K562 (cell line): Measurements from ENCODE around the gene MAZ. TPM values are rescaled to one million over a fixed set of nuclear protein-coding genes. Genes with fewer than 3 reads are reported as not detected.
A peak's percentile ranks its signal among the peaks of the same experiment; 100 is the strongest.

Experiments used
- ATAC-seq: fragments of 200-7000 bp; cut with Tn5 transposase; 3 replicates; pipeline ENCODE4 v1.9.1; 2020; ENCODE audit warnings: moderate library complexity
- BruUV-seq: library from RNA; stranded (reverse); fragments of 400-500 nt; replicated peaks from 2 replicates; lab custom pipeline; 2021; lab: Mats Ljungman, UMichigan
- CTCF ChIA-PET: fragments of 300-600 bp; formaldehyde crosslinking; extraction: SDS; loops from one replicate; lab custom pipeline; 2021; ENCODE audit warnings: low intra/inter-chr PET ratio; lab: Yijun Ruan, JAX
- POLR2A ChIA-PET: fragments of 300-600, 350-650 bp; sonication (Branson Sonifier 250); formaldehyde crosslinking; extraction: SDS; loops from one replicate; lab custom pipeline; 2021; ENCODE audit warnings: antibody characterized with exemption, inconsistent platforms; lab: Yijun Ruan, JAX
- DNase-seq, 4 experiments: peaks; one replicate each; pipeline versions ENCODE4 v3.0.0 to v3.0.0-alpha.2; 2011 to 2018; ENCODE audit warnings: low spot score in 3 of 4, mixed read lengths in 3 of 4; ENCODE audit errors: extremely low read depth in 1 of 4
- FAIRE-seq: peaks from 2 replicates; lab custom pipeline; 2011; peaks lifted over from hg19 to GRCh38; lab: Jason Lieb, UNC
- H2AFZ ChIP-seq: 2 replicates; pipeline ENCODE4 v1.6.0; 2011; ENCODE audit warnings: low read depth, low read length, control low read depth, inconsistent platforms
- H3K27ac ChIP-seq: fragments of 200-600 bp; 3 replicates; pipeline ENCODE4 v1.8.0; 2011; ENCODE audit warnings: low read depth, mild to moderate bottlenecking, control low read depth, inconsistent platforms, low read length, moderate library complexity, mixed read lengths; ENCODE audit errors: extremely low read depth
- H3K27me3 ChIP-seq, 2 experiments: fragments of 300-600 bp in 1 of 2; 2 replicates in 1 of 2; 3 replicates in 1 of 2; pipeline versions ENCODE4 v1.6.0 to v1.8.0; 2011; ENCODE audit warnings: inconsistent platforms in 2 of 2, low read length in 2 of 2, mild to moderate bottlenecking in 1 of 2, mixed read lengths in 1 of 2, moderate library complexity in 1 of 2; ENCODE audit not compliant: control insufficient read depth in 2 of 2, insufficient read depth in 2 of 2
- H3K36me3 ChIP-seq: fragments of 300-600 bp; 3 replicates; pipeline ENCODE4 v1.8.0; 2011; ENCODE audit warnings: mild to moderate bottlenecking, low read length, inconsistent platforms; ENCODE audit not compliant: control insufficient read depth, insufficient read depth
- H3K4me1 ChIP-seq, 2 experiments: fragments of 200-600 bp in 1 of 2; replicated peaks in 1 of 2; 2 replicates in 1 of 2; 3 replicates in 1 of 2; pipeline versions ENCODE4 v1.5.1 to v1.8.0; 2011; ENCODE audit warnings: inconsistent platforms in 2 of 2, low read length in 2 of 2, mild to moderate bottlenecking in 1 of 2, mixed read lengths in 1 of 2, moderate library complexity in 1 of 2; ENCODE audit not compliant: control insufficient read depth in 2 of 2, insufficient read depth in 2 of 2
- H3K4me2 ChIP-seq: 2 replicates; pipeline ENCODE4 v1.6.1; 2011; ENCODE audit warnings: low read length, control low read depth, inconsistent platforms, mixed read lengths; ENCODE audit not compliant: insufficient read depth
- H3K4me3 ChIP-seq: fragments of 200-600 bp; sonication (generic), shearing (Covaris generic); 2 replicates; pipeline ENCODE4 v1.5.1; 2016; ENCODE audit warnings: control low read depth, inconsistent platforms
- H3K79me2 ChIP-seq: fragments of 200-600 bp; 3 replicates; pipeline ENCODE4 v1.8.0; 2011; ENCODE audit warnings: low read length, inconsistent platforms; ENCODE audit not compliant: control insufficient read depth, insufficient read depth
- H3K9ac ChIP-seq, 2 experiments: 2 replicates each; pipeline versions ENCODE4 v1.6.0 to v1.6.1; 2011; ENCODE audit warnings: low read depth in 2 of 2, low read length in 2 of 2, control low read depth in 1 of 2, inconsistent platforms in 1 of 2, mild to moderate bottlenecking in 1 of 2, mixed read lengths in 1 of 2; ENCODE audit not compliant: insufficient read depth in 1 of 2
- H3K9me1 ChIP-seq: one replicate; pipeline ENCODE4 v1.6.0; 2011; ENCODE audit warnings: inconsistent platforms, mild to moderate bottlenecking, low read length, moderate library complexity; ENCODE audit not compliant: control insufficient read depth, insufficient read depth
- H3K9me3 ChIP-seq: replicated peaks from 2 replicates; pipeline ENCODE4 v1.5.1; 2011; ENCODE audit warnings: low read depth, low read length, inconsistent platforms; ENCODE audit not compliant: control insufficient read depth, insufficient read depth
- H4K20me1 ChIP-seq: replicated peaks from 2 replicates; pipeline ENCODE4 v1.6.1; 2011; ENCODE audit warnings: low read length, inconsistent platforms, mixed read lengths; ENCODE audit not compliant: control insufficient read depth, insufficient read depth
- BRD4 ChIP-seq: fragments of 200-600 bp; sonication (generic); IDR thresholded peaks from 2 replicates; pipeline ENCODE4 v1.6.1; 2017; ENCODE audit warnings: inconsistent platforms
- CBFB ChIP-seq: sonication (generic); formaldehyde crosslinking; IDR thresholded peaks from 2 replicates; pipeline ENCODE4 v1.4.0; 2020; ENCODE audit warnings: mild to moderate bottlenecking, missing genetic modification reagents
- GTF3C2 ChIP-seq: IDR thresholded peaks from 3 replicates; pipeline ENCODE4 v1.6.1; 2011; ENCODE audit warnings: borderline replicate concordance, mild to moderate bottlenecking, moderate library complexity; ENCODE audit not compliant: insufficient read length; ENCODE audit errors: extremely low read depth
- KLF10 ChIP-seq: fragments of 250-450 bp; sonication (Bioruptor Pico); IDR thresholded peaks from 2 replicates; pipeline ENCODE4 v1.6.1; 2021; ENCODE audit warnings: matching md5 sums
- NR0B1 ChIP-seq: fragments of 450-650 bp; IDR thresholded peaks from one replicate; pipeline ENCODE4 v1.6.1; 2018; ENCODE audit warnings: mild to moderate bottlenecking, moderate library complexity; ENCODE audit not compliant: partially characterized antibody
- PCBP1 ChIP-seq: fragments of 200-400 bp; formaldehyde crosslinking; IDR thresholded peaks from 2 replicates; pipeline ENCODE4 v1.6.1; 2018; ENCODE audit warnings: mild to moderate bottlenecking, low read depth, low read length; ENCODE audit not compliant: poor library complexity, severe bottlenecking
- PKNOX1 ChIP-seq: fragments of 450-650 bp; IDR thresholded peaks from 2 replicates; pipeline ENCODE4 v1.6.1; 2016
- POLR2A ChIP-seq: fragments of 450-650 bp; conservative IDR thresholded peaks from 2 replicates; pipeline ENCODE4 v1.6.1; 2016
- RCOR1 ChIP-seq, 2 experiments: IDR thresholded peaks; 2 replicates each; pipeline ENCODE4 v1.6.1; 2012; ENCODE audit warnings: low read depth in 2 of 2, low read length in 2 of 2, borderline replicate concordance in 1 of 2, improper control_type of control experiment in 1 of 2
- RFX5 ChIP-seq: IDR thresholded peaks from 2 replicates; pipeline ENCODE4 v1.6.1; 2011; ENCODE audit warnings: low read depth, mild to moderate bottlenecking, improper control_type of control experiment, low read length
- STAG1 ChIP-seq: sonication (generic); formaldehyde crosslinking; IDR thresholded peaks from 2 replicates; pipeline ENCODE4 v1.5.0; 2020; ENCODE audit warnings: missing genetic modification reagents, borderline replicate concordance
- ZNF232 ChIP-seq: sonication (generic); formaldehyde crosslinking; IDR thresholded peaks from 2 replicates; pipeline ENCODE4 v1.8.0; 2022; ENCODE audit warnings: mild to moderate bottlenecking, missing genetic modification reagents
- WGBS: fragments of 100-300 bp; shearing (Covaris generic); methylation state at CpG from one replicate; pipeline ENCODE4 v1.1.6; 2016; ENCODE audit warnings: low coverage, mixed read lengths; ENCODE audit not compliant: insufficient coverage; ENCODE audit errors: missing lambda C conversion rate; 5-methylcytosine and 5-hydroxymethylcytosine counted together
- in situ Hi-C: fragments of 300-500 bp; cut with MboI; formaldehyde crosslinking; loops from 4 replicates; pipeline ENCODE4 v1.15.0; 2018; ENCODE audit warnings: inconsistent platforms, mixed read lengths
- intact Hi-C: fragments of 100-400 bp; cut with micrococcal nuclease; formaldehyde crosslinking; loops from 2 replicates; pipeline ENCODE4 v1.14.2; 2022
- polyA plus RNA-seq, 8 experiments: library from polyadenylated mRNA; depleted of rRNA in 4 of 8; stranded (reverse) in 5 of 8; unstranded in 3 of 8; fragments of >200 nt; fragmentation: Nextera tagmentation in 2 of 8; fragmentation: Illumina TruSeq in 1 of 8; extraction: Ambion mirVana in 2 of 8; extraction: Trizol in 1 of 8; gene quantifications; 2 replicates each; pipeline versions ENCODE4 v1.2.1 to v1.2.3, GENCODE V29; 2011 to 2014; ENCODE audit warnings: inconsistent platforms in 1 of 8, missing spikeins in 1 of 8
- total RNA-seq, 7 experiments: library from RNA; depleted of rRNA in 6 of 7; stranded (reverse); fragments of >200 nt in 6 of 7; fragmentation: Illumina TruSeq in 2 of 7; extraction: Trizol in 2 of 7; gene quantifications; 2 replicates each; pipeline versions ENCODE4 v1.2.1 to v1.2.3, GENCODE V29; 2011 to 2021; ENCODE audit warnings: low replicate concordance in 1 of 7
- TF ChIP-seq, protein P1 (sequence below): fragments of 450-650 bp; formaldehyde crosslinking; IDR thresholded peaks from 2 replicates; pipeline ENCODE4 v1.4.0; 2022; ENCODE audit warnings: mild to moderate bottlenecking, moderate library complexity

MAZ gene
- total and polyA plus RNA-seq, 9 of the 15 experiments (the other 6 are each of a cell fraction or from before 2014, with no cell fraction given), result 45.4 to 532 (median 250) TPM

DNA sequence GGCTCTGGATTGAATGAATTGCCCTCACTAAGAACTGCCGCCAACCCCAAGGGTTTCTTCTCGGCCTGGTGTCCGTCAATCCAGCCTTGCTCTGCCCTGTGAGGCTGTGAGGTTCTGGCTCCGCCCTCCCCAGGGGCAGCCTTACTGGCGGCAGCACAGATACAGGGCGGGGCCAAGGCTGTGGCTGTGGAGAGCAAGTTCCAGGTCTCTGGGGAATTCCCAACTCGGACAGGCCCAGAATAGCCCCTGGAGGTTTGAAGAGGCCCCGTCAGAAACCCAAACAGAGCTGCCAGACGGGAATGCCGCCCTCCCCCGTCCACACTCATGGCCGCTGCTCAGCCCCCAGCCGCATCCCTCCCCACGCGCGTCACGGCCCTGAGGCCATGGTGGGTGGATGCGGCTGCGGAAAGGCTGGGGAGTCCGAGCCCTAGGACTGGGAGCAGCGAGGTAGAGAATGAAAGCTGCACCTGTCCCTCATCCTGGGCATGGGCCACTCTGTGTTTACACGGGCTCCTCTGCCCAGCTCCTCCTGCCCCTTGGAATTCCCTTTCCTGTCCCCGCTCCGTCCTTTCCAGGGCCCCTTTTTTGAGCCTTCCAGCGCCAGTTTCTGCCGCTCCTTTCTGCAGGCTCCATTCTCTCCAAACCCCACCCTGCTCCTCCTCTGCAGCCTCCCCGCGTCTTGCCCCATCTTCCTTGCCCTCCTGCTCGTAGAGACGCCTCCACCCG, 5.0 kb downstream of the MAZ start:
- intact Hi-C loops, result loop anchor here (10.0 kb wide), 1 partner anchor 213 kb away; the partner anchor contains the start of gene C16orf92
- no peaks in the 10 kb centered on the region for H3K27me3 ChIP-seq
- ATAC-seq, result peak; percentile 81
- H4K20me1 ChIP-seq, result peaks cover 23% of the 10 kb centered on the region; the same call in 1 of the 2 replicates
- in situ Hi-C loops, result no loop called here
- H2AFZ ChIP-seq, result peak overlapping the region; percentile 64; the same call in 1 of the 2 replicates
- peak overlapping the region; percentile 27; the same call in 1 of the 3 replicates for H3K27ac ChIP-seq
- H3K4me2 ChIP-seq, result peak overlapping the region; percentile 91
- ChIA-PET POLR2A (interaction anchor here (0.8 to 1.5 kb wide), 5 partner anchors 18 to 255 kb away, joined by 3 to 4 read pairs (median 3); partner anchors contain the start of gene ALDOA), CTCF (interaction anchor here (0.6 kb wide), 1 partner anchor 852 kb away, joined by 5 read pairs; no protein-coding TSS in a partner anchor)
- peaks cover 42% of the 10 kb centered on the region for H3K79me2 ChIP-seq
- peak overlapping the region; percentile 37 for H3K4me3 ChIP-seq
- FAIRE-seq, result peak; percentile 99
- peak; percentile 49 to 94 (median 64) for DNase-seq
- H3K9me1 ChIP-seq, result no peaks in the 10 kb centered on the region
- H3K4me1 ChIP-seq, result peaks cover 43 to 82% of the 10 kb centered on the region in 2 experiments
- WGBS, result under 1% methylated on average over 31 of the region's 31 CpGs
- no peaks in the 10 kb centered on the region for H3K9me3 ChIP-seq
- H3K36me3 ChIP-seq, result peaks cover 36% of the 10 kb centered on the region
- BruUV-seq, result no TSS peak
- H3K9ac ChIP-seq, result peak overlapping the region in 1 of 2 experiments; percentile 85; a peak in 3 of 4 replicates
- TF ChIP-seq PCBP1, result no peak
- no peak for TF ChIP-seq GTF3C2
- TF ChIP-seq NR0B1, result no peak
- TF ChIP-seq KLF10 (CRISPR knock-in tag), result 0 out of 2 replicates have a peak, but pooled peaks have one; percentile 58
- TF ChIP-seq RFX5, result no peak
- peak; percentile 76 for TF ChIP-seq POLR2A
- TF ChIP-seq, protein P1, sequence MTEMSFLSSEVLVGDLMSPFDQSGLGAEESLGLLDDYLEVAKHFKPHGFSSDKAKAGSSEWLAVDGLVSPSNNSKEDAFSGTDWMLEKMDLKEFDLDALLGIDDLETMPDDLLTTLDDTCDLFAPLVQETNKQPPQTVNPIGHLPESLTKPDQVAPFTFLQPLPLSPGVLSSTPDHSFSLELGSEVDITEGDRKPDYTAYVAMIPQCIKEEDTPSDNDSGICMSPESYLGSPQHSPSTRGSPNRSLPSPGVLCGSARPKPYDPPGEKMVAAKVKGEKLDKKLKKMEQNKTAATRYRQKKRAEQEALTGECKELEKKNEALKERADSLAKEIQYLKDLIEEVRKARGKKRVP (CRISPR knock-in tag), result no peak
- TF ChIP-seq STAG1 (CRISPR knock-in tag), result no peak
- no peak for TF ChIP-seq ZNF232
- no peak for TF ChIP-seq CBFB
- no peak for TF ChIP-seq RCOR1 (IDR thresholded peaks at IDR 0.05; ENCODE audit: borderline replicate concordance in 1 of 2, low read depth in 2 of 2, low read length in 2 of 2)
- peak; percentile 96 for TF ChIP-seq PKNOX1
- TF ChIP-seq BRD4, result no peak
